ENCODE results near the gene ZNF775. TPM values are rescaled to one million over a fixed set of nuclear protein-coding genes. Genes with fewer than 3 reads are reported as not detected.

ZNF775 gene
- total and polyA plus RNA-seq, 2 experiments from 2014 or later, result 0.75 to 3.9 TPM

- in situ Hi-C loops (cut with MboI), result no loop called here
- H3K9me3 ChIP-seq (ENCODE audit: low read depth), result no peaks in the 10 kb centered on the region
- H3K36me3 ChIP-seq (ENCODE audit: low read depth), result no peaks in the 10 kb centered on the region
- no peak for DNase-seq
- 81 to 87% methylated on average over 11 of the region's 11 CpGs for WGBS, 2 experiments (ENCODE audit: low coverage in 1 of 2, low lambda C conversion rate in 2 of 2, missing lambda C conversion rate in 2 of 2)
- peak overlapping the region; percentile 76; the same call in 1 of the 2 replicates for H3K9ac ChIP-seq
- TF ChIP-seq EZH2phosphoT487 (IDR thresholded peaks at IDR 0.05; ENCODE audit: insufficient read depth, low read depth) (no peak), EZH2 (IDR thresholded peaks at IDR 0.05; ENCODE audit: insufficient read depth, poor library complexity, severe bottlenecking) (no peak)
- H2AFZ ChIP-seq, result peak overlapping the region; percentile 91; the same call in 1 of the 2 replicates
- no peak overlapping the region for H3K4me2 ChIP-seq (ENCODE audit: unreplicated experiment)
- H3K79me2 ChIP-seq (ENCODE audit: insufficient read depth), result no peaks in the 10 kb centered on the region
- 0 out of 2 replicates have a peak, but pooled peaks cover 7% of the 10 kb centered on the region for H3F3A ChIP-seq (ENCODE audit: insufficient read depth)
- no peaks in the 10 kb centered on the region for H4K20me1 ChIP-seq (ENCODE audit: insufficient read depth)
- no peaks in the 10 kb centered on the region for H3K27me3 ChIP-seq (replicated peaks; ENCODE audit: insufficient read depth)
- peak overlapping the region; percentile 90; the same call in 1 of the 2 replicates for H3K4me3 ChIP-seq
- no peak overlapping the region for H3K27ac ChIP-seq
- H3K4me1 ChIP-seq (ENCODE audit: insufficient read depth), result peaks cover 8% of the 10 kb centered on the region; the same call in 1 of the 2 replicates
- H3K9me2 ChIP-seq (ENCODE audit: insufficient read depth), result no peaks in the 10 kb centered on the region
Observed at GRCh38 chr7:150380463-150380862, 1.3 kb downstream of the ZNF775 start.

GRCh38 chr7:150381096-150381495 lies 2.0 kb downstream of the ZNF775 start:
- Histone ChIP-seq H3K4me3 (no peak overlapping the region), H3K4me2 (ENCODE audit: unreplicated experiment) (no peak overlapping the region), H3K9ac (no peak overlapping the region), H3K79me2 (ENCODE audit: insufficient read depth) (no peaks in the 10 kb centered on the region), H3K9me2 (ENCODE audit: insufficient read depth) (no peaks in the 10 kb centered on the region), H2AFZ (no peak overlapping the region), H3K27me3 (replicated peaks; ENCODE audit: insufficient read depth) (no peaks in the 10 kb centered on the region), H4K20me1 (ENCODE audit: insufficient read depth) (no peaks in the 10 kb centered on the region), H3K36me3 (ENCODE audit: low read depth) (no peaks in the 10 kb centered on the region), H3K4me1 (ENCODE audit: insufficient read depth) (peaks cover 8% of the 10 kb centered on the region; the same call in 1 of the 2 replicates), H3K27ac (no peak overlapping the region), H3K9me3 (ENCODE audit: low read depth) (no peaks in the 10 kb centered on the region), H3F3A (ENCODE audit: insufficient read depth) (0 out of 2 replicates have a peak, but pooled peaks cover 7% of the 10 kb centered on the region)
- no peak for DNase-seq
- 87 to 98% methylated on average over 8 to 9 of the region's 9 CpGs for WGBS, 2 experiments (ENCODE audit: low coverage in 1 of 2, low lambda C conversion rate in 2 of 2, missing lambda C conversion rate in 2 of 2)
- in situ Hi-C loops (cut with MboI), result no loop called here
- TF ChIP-seq EZH2phosphoT487 (IDR thresholded peaks at IDR 0.05; ENCODE audit: insufficient read depth, low read depth) (no peak), EZH2 (IDR thresholded peaks at IDR 0.05; ENCODE audit: insufficient read depth, poor library complexity, severe bottlenecking) (no peak)

- H3K27ac ChIP-seq, result no peak overlapping the region
- WGBS, 2 experiments (ENCODE audit: low coverage in 1 of 2, low lambda C conversion rate in 2 of 2, missing lambda C conversion rate in 2 of 2), result 100% methylated on average over 1 of the region's 1 CpG; no CpG with 5 or more reads in 1 of the 2 experiments
- no peaks in the 10 kb centered on the region for H3K9me3 ChIP-seq (ENCODE audit: low read depth)
Observed at GRCh38 chr7:150381785-150382122, 2.6 kb downstream of the ZNF775 start.

GRCh38 chr7:150382123-150382843 lies 3.2 kb downstream of the ZNF775 start:
- Histone ChIP-seq H3K4me2 (ENCODE audit: unreplicated experiment) (no peak overlapping the region), H4K20me1 (ENCODE audit: insufficient read depth) (no peaks in the 10 kb centered on the region), H3K27me3 (replicated peaks; ENCODE audit: insufficient read depth) (no peaks in the 10 kb centered on the region), H2AFZ (no peak overlapping the region), H3K4me3 (no peak overlapping the region), H3K27ac (no peak overlapping the region), H3K9me2 (ENCODE audit: insufficient read depth) (no peaks in the 10 kb centered on the region), H3K79me2 (ENCODE audit: insufficient read depth) (no peaks in the 10 kb centered on the region), H3K9ac (no peak overlapping the region), H3K36me3 (ENCODE audit: low read depth) (no peaks in the 10 kb centered on the region), H3F3A (ENCODE audit: insufficient read depth) (0 out of 2 replicates have a peak, but pooled peaks cover 7% of the 10 kb centered on the region), H3K4me1 (ENCODE audit: insufficient read depth) (peaks cover 8% of the 10 kb centered on the region; the same call in 1 of the 2 replicates), H3K9me3 (ENCODE audit: low read depth) (no peaks in the 10 kb centered on the region)
- TF ChIP-seq EZH2phosphoT487 (IDR thresholded peaks at IDR 0.05; ENCODE audit: insufficient read depth, low read depth) (no peak), EZH2 (IDR thresholded peaks at IDR 0.05; ENCODE audit: insufficient read depth, poor library complexity, severe bottlenecking) (no peak)
- WGBS, 2 experiments (ENCODE audit: low coverage in 1 of 2, low lambda C conversion rate in 2 of 2, missing lambda C conversion rate in 2 of 2), result 92% methylated on average over 19 to 20 of the region's 20 CpGs
- no peak for DNase-seq
- in situ Hi-C loops (cut with MboI), result no loop called here

More at GRCh38 chr7:150381785-150382122, 2.6 kb downstream of the ZNF775 start:
- Histone ChIP-seq H3K9me2 (ENCODE audit: insufficient read depth) (no peaks in the 10 kb centered on the region), H3K4me3 (no peak overlapping the region), H3K27me3 (replicated peaks; ENCODE audit: insufficient read depth) (no peaks in the 10 kb centered on the region), H3K36me3 (ENCODE audit: low read depth) (no peaks in the 10 kb centered on the region), H3K9ac (no peak overlapping the region), H4K20me1 (ENCODE audit: insufficient read depth) (no peaks in the 10 kb centered on the region), H2AFZ (no peak overlapping the region), H3K4me2 (ENCODE audit: unreplicated experiment) (no peak overlapping the region), H3K79me2 (ENCODE audit: insufficient read depth) (no peaks in the 10 kb centered on the region), H3K4me1 (ENCODE audit: insufficient read depth) (peaks cover 8% of the 10 kb centered on the region; the same call in 1 of the 2 replicates), H3F3A (ENCODE audit: insufficient read depth) (0 out of 2 replicates have a peak, but pooled peaks cover 7% of the 10 kb centered on the region)
- no peak for DNase-seq
- TF ChIP-seq EZH2phosphoT487 (IDR thresholded peaks at IDR 0.05; ENCODE audit: insufficient read depth, low read depth), result no peak
- no peak for TF ChIP-seq EZH2 (IDR thresholded peaks at IDR 0.05; ENCODE audit: insufficient read depth, poor library complexity, severe bottlenecking)
- in situ Hi-C loops (cut with MboI), result no loop called here
